Measurements from ENCODE around the gene SYCP2. TPM values are rescaled to one million over a fixed set of nuclear protein-coding genes. Genes with fewer than 3 reads are reported as not detected.

Gene SYCP2
- total and polyA plus RNA-seq, 4 donors, result 1.0 to 6.7 (median 2.5) TPM

- TF ChIP-seq CTCF (IDR thresholded peaks at IDR 0.05; ENCODE audit: control extremely low read depth, extremely low read depth), result no peak
- no peak for ATAC-seq (ENCODE audit: insufficient read depth, low FRiP score)
- Histone ChIP-seq H3K27ac (ENCODE audit: low read depth in 1 of 2, low read length in 1 of 2) (no peak overlapping the region), H3K36me3 (ENCODE audit: control insufficient read depth in 4 of 4, insufficient read depth in 4 of 4, low read length in 4 of 4) (no peaks in the 10 kb centered on the region), H3K9me3 (ENCODE audit: control insufficient read depth in 4 of 4, insufficient read depth in 3 of 4, low read length in 3 of 4) (no peaks in the 10 kb centered on the region), H3K9ac (ENCODE audit: insufficient read depth in 1 of 2, low read length in 2 of 2) (no peak overlapping the region), H3K27me3 (ENCODE audit: control insufficient read depth in 3 of 3, insufficient read depth in 3 of 3, low read length in 2 of 3) (no peaks in the 10 kb centered on the region), H3K4me1 (ENCODE audit: control insufficient read depth in 5 of 5, insufficient read depth in 5 of 5, low read length in 5 of 5) (peaks cover 10 to 36% (median 16%) of the 10 kb centered on the region in 5 donors), H3K4me3 (no peak overlapping the region)
- no peak for DNase-seq
- WGBS, 2 donors, result 89 to 90% methylated on average over 8 of the region's 8 CpGs
Measured at GRCh38 chr20:59935457-59936185, 2.2 kb upstream of the SYCP2 start.

GRCh38 chr20:59933849-59934585 is 580 bp upstream of the SYCP2 start:
- ATAC-seq (ENCODE audit: insufficient read depth, low FRiP score), result peak; percentile 89
- Histone ChIP-seq H3K27ac (ENCODE audit: low read depth in 1 of 2, low read length in 1 of 2) (peak overlapping the region; percentile 44 to 51), H3K36me3 (ENCODE audit: control insufficient read depth in 4 of 4, insufficient read depth in 4 of 4, low read length in 4 of 4) (no peaks in the 10 kb centered on the region), H3K9me3 (ENCODE audit: control insufficient read depth in 4 of 4, insufficient read depth in 3 of 4, low read length in 3 of 4) (no peaks in the 10 kb centered on the region), H3K4me1 (ENCODE audit: control insufficient read depth in 5 of 5, insufficient read depth in 5 of 5, low read length in 5 of 5) (peaks cover 7 to 31% (median 10%) of the 10 kb centered on the region in 5 donors), H3K27me3 (ENCODE audit: control insufficient read depth in 3 of 3, insufficient read depth in 3 of 3, low read length in 2 of 3) (no peaks in the 10 kb centered on the region), H3K4me3 (peak overlapping the region; percentile 69), H3K9ac (ENCODE audit: insufficient read depth in 1 of 2, low read length in 2 of 2) (no peak overlapping the region)
- peak; percentile 79 to 81 (median 80) for DNase-seq
- 6% methylated on average over 53 to 59 of the region's 59 CpGs for WGBS, 2 donors
- TF ChIP-seq CTCF (IDR thresholded peaks at IDR 0.05; ENCODE audit: control extremely low read depth, extremely low read depth), result peak; percentile 58

GRCh38 chr20:59932616-59933295 is 681 bp downstream of the SYCP2 start:
- H3K4me1 ChIP-seq (ENCODE audit: control insufficient read depth in 5 of 5, insufficient read depth in 5 of 5, low read length in 5 of 5), result peaks cover 0 to 18% (median 6%) of the 10 kb centered on the region in 5 donors
- H3K36me3 ChIP-seq (ENCODE audit: control insufficient read depth in 4 of 4, insufficient read depth in 4 of 4, low read length in 4 of 4), result no peaks in the 10 kb centered on the region
- no peaks in the 10 kb centered on the region for H3K27me3 ChIP-seq (ENCODE audit: control insufficient read depth in 3 of 3, insufficient read depth in 3 of 3, low read length in 2 of 3)
- H3K9me3 ChIP-seq (ENCODE audit: control insufficient read depth in 4 of 4, insufficient read depth in 3 of 4, low read length in 3 of 4), result no peaks in the 10 kb centered on the region
- no peak for TF ChIP-seq CTCF (IDR thresholded peaks at IDR 0.05; ENCODE audit: control extremely low read depth, extremely low read depth)
- no peak for DNase-seq
- no peak overlapping the region for H3K9ac ChIP-seq (ENCODE audit: insufficient read depth in 1 of 2, low read length in 2 of 2)
- WGBS, 2 donors, result 85 to 89% methylated on average over 72 of the region's 72 CpGs
- no peak overlapping the region for H3K27ac ChIP-seq (ENCODE audit: low read depth in 1 of 2, low read length in 1 of 2)
- H3K4me3 ChIP-seq, result peak overlapping the region; percentile 14
- no peak for ATAC-seq (ENCODE audit: insufficient read depth, low FRiP score)
